HG03064 (cell line): ENCODE measurements around the gene CRIP2.

Experiments used
- ATAC-seq: cut with Tn5 transposase; IDR thresholded peaks from one replicate; pipeline ENCODE4 v1.9.1; 2021; ENCODE audit warnings: low read depth; ENCODE audit not compliant: unreplicated experiment

CRIP2 gene

GRCh38 chr14:105495990-105496830, 21.6 kb downstream of the CRIP2 start:
- no peak for ATAC-seq

DNA sequence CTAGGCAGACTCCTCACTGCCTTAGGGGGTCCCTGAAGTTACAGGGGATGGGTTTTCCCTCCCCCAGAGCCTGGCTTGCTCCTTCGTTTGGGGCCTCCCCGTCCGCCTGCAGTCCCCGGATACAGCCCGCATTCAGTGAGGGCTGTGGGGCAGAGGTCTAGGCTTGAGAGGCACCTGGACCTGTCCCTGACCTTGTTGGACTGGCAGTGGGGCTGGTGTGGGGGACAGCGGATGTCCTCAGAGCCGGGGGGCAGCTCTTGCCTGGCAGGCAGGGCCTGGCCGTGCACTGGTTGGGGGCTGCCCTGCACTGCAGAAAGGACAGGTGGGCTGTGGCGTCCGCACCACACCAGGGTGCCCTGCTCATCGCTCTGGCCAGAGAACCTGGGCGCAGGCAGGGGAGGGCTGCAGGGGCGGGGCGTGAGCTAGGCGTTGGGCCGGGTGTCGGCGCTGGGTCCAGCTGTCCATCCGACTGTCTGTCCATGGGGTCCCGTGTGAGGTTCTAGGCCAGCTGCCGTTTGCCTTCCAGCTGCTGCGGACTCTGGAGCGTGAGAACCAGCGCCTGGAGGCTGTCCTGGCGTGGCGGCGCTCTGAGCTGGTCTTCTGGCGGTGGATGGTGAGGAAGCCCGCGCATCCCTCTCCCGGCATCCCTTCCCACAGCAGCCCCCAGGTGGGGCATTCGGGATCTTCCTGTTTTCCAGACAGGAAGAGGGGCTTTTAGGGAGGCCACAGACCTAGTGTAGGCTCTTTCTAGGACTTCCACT, 22.4 kb downstream of the CRIP2 start:
- ATAC-seq = no peak

DNA sequence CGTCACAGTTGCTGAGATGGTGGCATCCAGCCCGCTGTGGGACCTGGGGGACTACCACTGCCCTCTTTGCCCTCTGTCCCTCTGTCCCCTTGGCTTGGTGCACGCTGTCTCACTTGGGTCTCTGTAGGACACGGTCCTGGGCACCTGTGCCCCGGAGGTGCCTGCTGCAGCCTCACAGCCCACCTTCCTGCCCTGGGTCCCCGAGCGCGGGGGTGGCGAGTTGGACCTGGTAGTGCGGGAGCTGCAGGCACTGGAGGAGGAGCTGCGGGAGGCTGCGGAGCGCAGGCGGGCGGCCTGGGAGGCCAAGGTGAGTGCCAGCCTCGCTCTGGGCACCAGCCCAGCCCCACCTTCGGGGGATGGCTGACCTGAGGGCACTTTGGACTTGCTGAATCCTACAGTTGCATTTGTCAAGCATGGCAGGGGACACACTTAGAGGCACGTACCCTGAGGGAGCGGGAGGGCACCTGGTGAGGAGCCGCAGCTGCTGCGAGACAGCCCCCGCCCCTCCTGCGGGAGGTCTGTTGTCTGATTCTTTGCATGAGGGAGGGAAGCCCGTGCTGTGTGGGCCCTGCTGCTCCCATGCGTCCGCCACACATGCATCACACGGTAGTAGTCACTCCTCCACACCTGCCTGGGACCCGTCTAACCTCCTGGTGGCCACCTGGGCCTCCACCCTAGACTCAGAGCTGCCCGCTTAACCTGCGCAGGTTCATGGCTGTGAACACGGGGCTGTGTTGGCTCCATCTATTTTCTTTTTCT, 23.2 kb downstream of the CRIP2 start:
- no peak for ATAC-seq

DNA sequence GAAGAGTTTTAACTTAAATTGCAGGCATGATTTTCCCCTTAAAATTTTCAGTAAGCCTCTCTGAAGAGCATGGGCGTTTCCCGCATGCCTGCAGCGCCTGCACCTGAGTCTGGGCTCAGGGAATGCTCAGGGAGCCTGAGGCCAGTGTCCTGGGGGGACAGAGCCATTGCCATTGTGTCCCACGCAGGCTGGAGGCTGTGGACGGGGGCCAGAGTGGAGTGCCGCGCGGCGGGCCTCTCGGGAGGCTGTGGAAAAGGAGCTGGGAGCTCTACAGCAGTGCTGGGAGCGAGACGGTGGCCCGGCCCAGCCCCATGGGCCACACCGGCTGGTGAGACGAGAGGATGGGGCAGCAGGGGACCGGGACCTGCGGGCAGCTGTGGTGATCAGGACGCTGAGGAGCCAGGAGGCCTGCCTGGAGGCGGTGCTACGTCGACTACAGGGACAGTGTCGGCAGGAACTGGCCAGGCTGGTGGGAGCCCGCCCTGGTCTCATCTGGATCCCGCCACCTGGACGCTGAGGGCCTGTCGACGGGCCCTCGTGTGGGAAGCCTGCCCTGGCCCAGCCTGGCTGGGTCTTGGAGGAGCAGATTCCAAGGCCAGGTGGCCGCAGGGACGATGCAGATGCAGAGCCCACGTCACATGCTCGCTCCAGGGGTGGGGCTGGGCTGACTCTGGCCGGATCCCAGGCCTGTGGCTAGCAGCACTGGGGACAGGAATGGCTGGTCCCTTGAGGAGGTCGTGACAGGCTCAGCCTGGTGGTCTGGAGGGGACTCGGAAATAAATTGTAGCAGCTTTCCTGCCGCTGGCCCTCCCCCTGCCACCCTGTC, 24.0 kb downstream of the CRIP2 start:
- no peak for ATAC-seq

DNA sequence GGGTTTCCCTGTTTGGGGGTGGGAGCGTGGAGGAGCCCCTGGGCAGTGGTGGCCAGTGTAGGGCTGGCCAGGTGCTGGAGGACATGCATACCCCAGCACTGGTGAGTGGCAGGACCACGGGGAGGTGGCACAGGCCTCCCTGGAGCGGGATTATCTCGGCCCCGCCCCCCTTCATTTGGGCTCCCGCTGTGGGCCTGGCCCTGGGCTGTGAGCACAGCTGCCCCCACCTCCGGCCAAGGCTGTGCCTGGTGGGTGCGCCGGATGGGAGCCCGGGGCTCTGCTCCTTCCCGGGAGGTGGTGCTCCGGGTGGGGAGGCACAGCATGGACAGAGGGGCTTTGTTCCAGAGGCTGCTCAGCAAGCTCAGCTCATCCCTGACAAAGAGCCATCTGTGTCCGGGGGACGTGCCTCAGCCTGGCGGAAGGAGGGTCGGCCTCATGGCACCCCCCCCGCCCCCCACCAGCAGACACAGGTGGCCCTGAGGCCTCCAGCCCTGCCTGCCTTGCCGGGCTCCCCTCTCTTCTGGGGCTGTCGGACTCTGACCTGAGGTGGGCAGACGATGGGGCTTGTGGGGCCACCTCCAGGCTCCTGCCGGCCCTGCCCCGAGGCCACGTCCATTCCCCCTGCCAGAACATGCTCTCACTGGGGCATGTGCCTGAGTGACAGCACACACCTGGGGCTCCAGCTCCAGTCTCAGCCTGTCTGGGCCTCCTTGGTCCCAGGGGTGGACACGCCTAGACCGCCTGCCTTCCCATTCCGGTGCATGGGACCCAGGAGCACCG, 24.8 kb downstream of the CRIP2 start:
- ATAC-seq = no peak

DNA sequence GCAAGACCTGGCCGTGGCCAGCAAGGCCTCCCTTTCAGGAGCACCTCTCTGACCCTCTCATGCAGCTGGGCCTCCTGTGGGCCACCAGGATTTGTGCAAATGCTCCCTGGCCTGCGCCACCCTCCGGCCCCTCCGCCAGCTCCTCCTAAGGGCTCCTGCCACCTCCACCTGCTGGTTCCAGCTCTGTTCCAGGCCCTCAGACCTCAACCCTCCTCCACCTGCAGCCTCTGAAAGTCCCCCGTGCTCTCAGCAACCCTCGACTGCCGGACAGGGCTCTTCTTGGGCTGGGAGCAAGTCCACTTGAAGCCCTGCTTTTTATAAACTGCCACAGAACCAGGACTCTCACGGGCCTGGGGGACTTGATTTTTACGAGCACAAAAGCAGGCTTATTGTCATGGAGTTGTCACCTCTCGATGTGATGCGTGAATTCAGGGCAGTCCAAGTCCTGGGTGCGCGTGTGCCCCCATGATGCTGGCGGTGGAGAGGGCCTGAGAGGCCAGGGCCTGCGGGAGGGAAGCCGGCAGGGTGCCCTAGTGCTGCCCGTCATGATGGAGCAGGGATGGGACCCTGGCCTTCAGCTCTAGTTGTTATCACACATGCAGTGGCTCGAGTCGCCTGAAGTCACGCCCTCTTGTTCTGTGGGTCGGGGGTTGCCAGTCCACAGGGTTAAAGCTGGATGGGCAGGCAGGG, 25.6 kb downstream of the CRIP2 start:
- no peak for ATAC-seq

DNA sequence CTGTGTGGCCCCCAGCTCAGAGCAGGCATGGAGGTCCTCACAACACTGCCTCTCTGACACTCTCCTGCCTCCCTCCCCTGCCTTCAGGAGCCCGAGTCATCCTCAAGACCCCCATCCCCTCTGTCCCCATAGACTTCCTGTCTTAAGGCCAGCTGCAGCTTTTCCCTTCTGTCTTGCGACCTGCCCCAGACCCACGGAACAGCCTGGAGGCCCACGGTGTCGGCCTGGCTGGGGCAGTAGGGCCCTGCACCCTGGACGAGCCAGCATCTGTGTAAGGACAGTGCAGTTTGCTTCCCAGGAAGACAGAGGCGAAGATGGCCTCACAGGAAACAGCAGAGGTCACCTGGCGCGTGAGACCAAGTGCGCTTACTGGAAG, 26.1 kb downstream of the CRIP2 start:
- ATAC-seq = no peak

DNA sequence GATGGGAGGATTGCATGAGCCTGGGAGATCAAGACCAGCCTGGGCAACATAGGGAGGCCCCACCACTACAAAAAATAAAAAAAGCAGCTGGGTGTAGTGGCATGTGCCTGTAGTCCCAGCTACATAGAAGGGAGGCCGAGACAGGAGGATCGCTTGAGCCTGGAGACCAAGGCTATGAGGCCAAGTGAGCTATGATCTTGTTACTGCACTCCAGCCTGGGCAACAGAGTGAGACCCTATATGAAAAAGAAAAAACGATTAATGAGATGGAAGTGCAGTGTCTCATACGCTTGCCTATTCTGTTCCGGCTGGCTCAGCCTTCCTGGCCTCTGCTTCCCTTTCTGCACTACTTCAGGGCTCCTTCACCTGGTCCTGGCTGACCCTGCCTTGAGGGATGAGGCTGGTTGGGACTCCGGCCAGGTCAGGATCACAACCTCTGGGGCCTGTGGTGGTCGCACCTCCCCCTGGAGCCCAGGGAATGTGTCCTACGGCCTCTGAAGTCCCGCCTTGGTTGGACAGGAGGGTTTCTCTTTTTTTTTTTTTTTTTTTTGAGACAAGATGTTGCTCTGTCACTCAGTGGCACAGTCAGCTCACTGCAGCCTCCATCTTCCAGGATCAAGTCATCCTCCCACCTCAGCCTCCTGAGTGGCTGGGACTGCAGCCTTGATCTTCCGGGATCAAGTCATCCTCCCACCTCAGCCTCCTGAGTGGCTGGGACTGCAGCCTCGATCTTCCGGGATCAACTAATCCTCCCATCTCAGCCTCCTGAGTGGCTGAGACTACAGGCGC, 27.1 kb downstream of the CRIP2 start:
- ATAC-seq = no peak

GRCh38 chr14:105502446-105503295, 28.1 kb downstream of the CRIP2 start:
- no peak for ATAC-seq

GRCh38 chr14:105503296-105503640, 28.6 kb downstream of the CRIP2 start:
- no peak for ATAC-seq

- no peak for ATAC-seq
These were observed 29.5 kb downstream of the CRIP2 start for GRCh38 chr14:105503935-105504692.

DNA sequence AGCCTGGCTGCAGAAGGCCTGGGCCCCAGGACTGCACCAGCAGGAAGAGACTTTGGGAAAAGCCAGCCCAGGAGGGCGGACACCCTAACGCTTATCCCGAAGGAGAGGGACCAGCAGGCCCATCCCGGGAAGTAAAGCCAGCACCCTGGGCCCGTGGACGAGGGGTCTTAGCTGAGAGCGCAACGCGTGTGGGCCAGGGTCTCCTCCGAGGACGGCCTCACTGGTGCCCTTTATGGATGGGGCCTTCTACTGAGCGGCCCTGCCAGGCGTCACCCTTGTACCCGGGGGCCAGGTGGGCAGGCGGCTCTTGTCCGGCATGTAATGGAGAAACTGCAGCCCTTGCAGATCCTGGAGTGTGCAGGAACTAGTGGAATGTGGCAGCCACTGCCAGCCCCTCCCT, 30.5 kb downstream of the CRIP2 start:
- ATAC-seq = no peak

DNA sequence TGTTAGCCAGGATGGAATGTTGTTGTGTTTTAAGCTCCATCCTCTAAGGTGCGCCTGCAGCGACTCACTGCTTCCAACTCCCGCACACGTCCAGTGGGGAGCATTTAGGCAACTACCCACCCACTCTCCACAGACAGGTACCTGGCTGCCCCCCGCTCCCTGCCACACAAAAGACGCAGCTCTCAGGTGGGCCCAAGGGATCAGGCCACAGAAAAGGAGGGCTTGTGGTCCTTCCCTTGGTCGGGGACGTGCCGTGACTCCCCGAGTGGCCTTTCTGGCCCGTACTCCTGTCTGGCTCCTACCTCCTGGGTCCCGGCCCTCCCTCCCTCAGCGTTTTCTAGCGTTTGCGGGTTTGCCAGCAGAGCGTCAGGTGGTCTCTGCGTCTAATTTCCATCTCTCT, 32.6 kb downstream of the CRIP2 start:
- no peak for ATAC-seq

GRCh38 chr14:105508069-105508468, 33.4 kb downstream of the CRIP2 start:
- ATAC-seq = no peak

GRCh38 chr14:105508601-105509000, 34.0 kb downstream of the CRIP2 start:
- no peak for ATAC-seq

DNA sequence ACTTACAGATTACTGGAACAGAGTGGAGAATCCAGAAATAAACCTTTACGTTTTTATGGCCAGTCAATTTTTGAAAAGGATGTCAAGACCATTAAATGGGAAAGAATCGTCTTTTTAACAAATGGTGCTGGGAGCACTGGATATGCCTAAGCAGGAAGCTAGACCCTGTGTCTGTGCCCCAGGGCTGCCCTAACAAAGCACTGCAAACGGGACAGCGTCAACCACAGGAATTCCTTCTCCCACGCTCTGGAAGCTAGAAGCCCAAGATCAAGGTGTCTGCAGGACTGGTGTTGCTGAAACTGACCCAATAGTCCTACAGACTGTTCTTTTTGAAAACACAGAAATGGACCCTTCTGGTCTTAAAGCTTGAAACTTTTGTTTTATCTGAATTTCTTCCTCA, 42.5 kb downstream of the CRIP2 start:
- ATAC-seq = no peak
